HCT116 (cell line): ENCODE data around the gene PML.

Experiments used
- CEBPB ChIP-seq: IDR thresholded peaks from 2 replicates; pipeline ENCODE4 v1.6.1; 2012; ENCODE audit warnings: low read depth
- POLR2A ChIP-seq: IDR thresholded peaks from 2 replicates; pipeline ENCODE4 v1.7.0; 2011; ENCODE audit warnings: borderline replicate concordance; ENCODE audit not compliant: insufficient read depth, insufficient read length; ENCODE audit errors: extremely low read depth
- TF ChIP-seq, protein P1 (sequence below): IDR thresholded peaks from 2 replicates; pipeline ENCODE4 v1.6.1; 2011; ENCODE audit warnings: mild to moderate bottlenecking, low read length, moderate library complexity; ENCODE audit not compliant: insufficient replicate concordance; ENCODE audit errors: extremely low read depth
- TF ChIP-seq, protein P2 (sequence below), 3 experiments: fragments of 200-600 bp in 1 of 3; sonication (generic) in 1 of 3; IDR thresholded peaks in 2 of 3; conservative IDR thresholded peaks in 1 of 3; 2 replicates each; pipeline ENCODE4 v1.5.1; 2012 to 2017; ENCODE audit warnings: low read depth in 2 of 3, low read length in 2 of 3, antibody characterized with exemption in 1 of 3, borderline replicate concordance in 1 of 3, control low read depth in 1 of 3, mild to moderate bottlenecking in 1 of 3, mixed read lengths in 1 of 3, mixed run types in 1 of 3, moderate library complexity in 1 of 3; ENCODE audit not compliant: insufficient read depth in 1 of 3

DNA sequence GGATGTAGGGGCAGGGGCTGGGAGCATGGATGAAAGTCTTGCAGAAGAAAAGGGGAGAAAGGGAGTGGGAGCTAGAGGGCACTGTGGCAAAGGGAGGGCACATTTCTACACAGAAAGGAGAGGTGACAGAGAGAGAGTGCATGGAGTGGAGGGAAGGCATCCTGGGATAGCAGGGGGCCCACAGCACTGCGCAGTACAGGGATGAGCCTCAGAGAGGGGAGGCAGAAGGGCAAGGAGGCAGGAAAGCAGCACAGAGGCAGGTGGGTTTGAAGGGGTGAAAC, 7.8 kb upstream of the PML start:
- no peak for TF ChIP-seq POLR2A
- TF ChIP-seq CEBPB, result no peak
- TF ChIP-seq, protein P1, sequence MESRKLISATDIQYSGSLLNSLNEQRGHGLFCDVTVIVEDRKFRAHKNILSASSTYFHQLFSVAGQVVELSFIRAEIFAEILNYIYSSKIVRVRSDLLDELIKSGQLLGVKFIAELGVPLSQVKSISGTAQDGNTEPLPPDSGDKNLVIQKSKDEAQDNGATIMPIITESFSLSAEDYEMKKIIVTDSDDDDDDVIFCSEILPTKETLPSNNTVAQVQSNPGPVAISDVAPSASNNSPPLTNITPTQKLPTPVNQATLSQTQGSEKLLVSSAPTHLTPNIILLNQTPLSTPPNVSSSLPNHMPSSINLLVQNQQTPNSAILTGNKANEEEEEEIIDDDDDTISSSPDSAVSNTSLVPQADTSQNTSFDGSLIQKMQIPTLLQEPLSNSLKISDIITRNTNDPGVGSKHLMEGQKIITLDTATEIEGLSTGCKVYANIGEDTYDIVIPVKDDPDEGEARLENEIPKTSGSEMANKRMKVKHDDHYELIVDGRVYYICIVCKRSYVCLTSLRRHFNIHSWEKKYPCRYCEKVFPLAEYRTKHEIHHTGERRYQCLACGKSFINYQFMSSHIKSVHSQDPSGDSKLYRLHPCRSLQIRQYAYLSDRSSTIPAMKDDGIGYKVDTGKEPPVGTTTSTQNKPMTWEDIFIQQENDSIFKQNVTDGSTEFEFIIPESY, result no peak
- TF ChIP-seq, protein P2, sequence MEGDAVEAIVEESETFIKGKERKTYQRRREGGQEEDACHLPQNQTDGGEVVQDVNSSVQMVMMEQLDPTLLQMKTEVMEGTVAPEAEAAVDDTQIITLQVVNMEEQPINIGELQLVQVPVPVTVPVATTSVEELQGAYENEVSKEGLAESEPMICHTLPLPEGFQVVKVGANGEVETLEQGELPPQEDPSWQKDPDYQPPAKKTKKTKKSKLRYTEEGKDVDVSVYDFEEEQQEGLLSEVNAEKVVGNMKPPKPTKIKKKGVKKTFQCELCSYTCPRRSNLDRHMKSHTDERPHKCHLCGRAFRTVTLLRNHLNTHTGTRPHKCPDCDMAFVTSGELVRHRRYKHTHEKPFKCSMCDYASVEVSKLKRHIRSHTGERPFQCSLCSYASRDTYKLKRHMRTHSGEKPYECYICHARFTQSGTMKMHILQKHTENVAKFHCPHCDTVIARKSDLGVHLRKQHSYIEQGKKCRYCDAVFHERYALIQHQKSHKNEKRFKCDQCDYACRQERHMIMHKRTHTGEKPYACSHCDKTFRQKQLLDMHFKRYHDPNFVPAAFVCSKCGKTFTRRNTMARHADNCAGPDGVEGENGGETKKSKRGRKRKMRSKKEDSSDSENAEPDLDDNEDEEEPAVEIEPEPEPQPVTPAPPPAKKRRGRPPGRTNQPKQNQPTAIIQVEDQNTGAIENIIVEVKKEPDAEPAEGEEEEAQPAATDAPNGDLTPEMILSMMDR (IDR thresholded peaks at IDR 0.05 in 2 of 3, conservative IDR thresholded peaks at IDR 0.05 in 1 of 3; ENCODE audit: borderline replicate concordance in 1 of 3, insufficient read depth in 1 of 3, low read depth in 2 of 3, low read length in 2 of 3), result no peak
